Right ventricle myocardium superior (tissue), 1 donor: ENCODE data around the gene OR2C3. TPM values are rescaled to one million over a fixed set of nuclear protein-coding genes. Genes with fewer than 3 reads are reported as not detected.
"Not testable (repeated sequence)": the region's sequence is repeated elsewhere in the genome, so short reads cannot be mapped to it uniquely, and the experiment has no call there.

Experiments
- ATAC-seq: fragments of 200-7000 bp; cut with Tn5 transposase; one replicate; pipeline ENCODE4 v1.9.1; 2020; ENCODE audit warnings: mild to moderate bottlenecking; ENCODE audit not compliant: poor library complexity
- DNase-seq: peaks from one replicate; pipeline ENCODE4 v3.0.0-alpha.2; 2020
- intact Hi-C: fragments of 100-400 bp; cut with DNase I; formaldehyde crosslinking; loops from one replicate; pipeline ENCODE4 v1.11.2; 2022
- total RNA-seq: library from RNA; stranded (reverse); fragmentation: NEBNext Ultra II Directional; extraction: Animal tissue kit (Norgen Biotek cat#: 25700); gene quantifications from one replicate; pipeline ENCODE4 v1.2.1, GENCODE V29; 2021
- donor health status: DM: no; HTN: yes; CAD: no; lungs with severe emphysema.

OR2C3 gene
- total RNA-seq, 1 donor from 2014 or later: 0.03 TPM

GRCh38 chr1:247528812-247529474 is 7.3 kb downstream of the OR2C3 start:
- ATAC-seq (no peak), DNase-seq (no peak)
- intact Hi-C loops: no loop called here

GRCh38 chr1:247521886-247522285 is 14.4 kb downstream of the OR2C3 start:
- DNase-seq, intact Hi-C loops, ATAC-seq: not testable (repeated sequence)

- intact Hi-C loops: no loop called here
- ATAC-seq (no peak), DNase-seq (no peak)
Measured at GRCh38 chr1:247518613-247518891, 17.7 kb downstream of the OR2C3 start.

GRCh38 chr1:247517795-247518612 is 18.2 kb downstream of the OR2C3 start:
- DNase-seq (no peak), ATAC-seq (no peak)
- intact Hi-C loops: no loop called here

- intact Hi-C loops: no loop called here
- DNase-seq (no peak), ATAC-seq (no peak)
Measured at GRCh38 chr1:247506831-247507230, 29.4 kb downstream of the OR2C3 start.

GRCh38 chr1:247500865-247501264 is 35.4 kb downstream of the OR2C3 start:
- intact Hi-C loops: no loop called here
- ATAC-seq (no peak), DNase-seq (no peak)

GRCh38 chr1:247496581-247497285 is 39.5 kb downstream of the OR2C3 start:
- intact Hi-C loops: no loop called here
- ATAC-seq (no peak), DNase-seq (no peak)

- ATAC-seq: no peak
- no peak for DNase-seq
- intact Hi-C loops: no loop called here
Measured at GRCh38 chr1:247494767-247495166, 41.5 kb downstream of the OR2C3 start.

- DNase-seq (no peak), ATAC-seq (no peak)
- intact Hi-C loops: no loop called here
Measured at GRCh38 chr1:247493106-247493505, 43.1 kb downstream of the OR2C3 start.

- ATAC-seq (no peak), DNase-seq (no peak)
- intact Hi-C loops: no loop called here
Measured at GRCh38 chr1:247491328-247491727, 44.9 kb downstream of the OR2C3 start.

- DNase-seq (no peak), ATAC-seq (peak; percentile 59)
- intact Hi-C loops: no loop called here
Measured at GRCh38 chr1:247487057-247487456, 49.2 kb downstream of the OR2C3 start.

GRCh38 chr1:247482747-247483146 is 53.5 kb downstream of the OR2C3 start:
- no peak for DNase-seq
- intact Hi-C loops: no loop called here
- no peak for ATAC-seq

- intact Hi-C loops, ATAC-seq: not testable (repeated sequence)
Measured at GRCh38 chr1:247476328-247477058, 59.7 kb downstream of the OR2C3 start.

GRCh38 chr1:247475793-247476192 is 60.4 kb downstream of the OR2C3 start:
- ATAC-seq (no peak), DNase-seq (no peak)
- intact Hi-C loops: no loop called here

More at GRCh38 chr1:247476328-247477058, 59.7 kb downstream of the OR2C3 start:
- DNase-seq: not testable (repeated sequence)

Other genes starting within 250 kb of the OR2C3 start
- 12.2 TPM for gene ZNF496, start 204.6 kb downstream of the OR2C3 start, total RNA-seq
- gene NLRP3, start 120.3 kb downstream of the OR2C3 start, total RNA-seq: 0.56 TPM
- not detected for gene OR2B11, start 78.3 kb downstream of the OR2C3 start, total RNA-seq
- gene GCSAML, start 12.7 kb upstream of the OR2C3 start, total RNA-seq: 0.24 TPM
- not detected for gene OR2G2, start 51.9 kb upstream of the OR2C3 start, total RNA-seq
- gene OR2G3, start 69.1 kb upstream of the OR2C3 start, total RNA-seq: not detected
- not detected for gene OR13G1, start 143.3 kb upstream of the OR2C3 start, total RNA-seq
- not detected for gene OR6F1, start 180.2 kb upstream of the OR2C3 start, total RNA-seq
- gene OR14K1, start 202.2 kb upstream of the OR2C3 start, total RNA-seq: not detected
- not detected for gene OR14A2, start 211.7 kb upstream of the OR2C3 start, total RNA-seq
- gene OR1C1, start 224.1 kb upstream of the OR2C3 start, total RNA-seq: not detected